Measurements from ENCODE around the gene ACTR1B. TPM values are rescaled to one million over a fixed set of nuclear protein-coding genes. Genes with fewer than 3 reads are reported as not detected.
"Not testable (repeated sequence)": the region's sequence is repeated elsewhere in the genome, so short reads cannot be mapped to it uniquely, and the experiment has no call there.

Gene ACTR1B
- 100 to 1,000 TPM; 113 to 114 TPM for total RNA-seq

GRCh38 chr2:97663962-97664635 is at the start of gene ACTR1B:
Gene ACTR1B, minus strand, starts transcription at chr2:97664044. Its CDS starts 154 bp downstream, at chr2:97663890.
- intact Hi-C loops (cut with micrococcal nuclease), result loop anchor here (1.0 to 5.0 kb wide), 9 partner anchors 9 to 793 kb away; partner anchors contain the start of genes TMEM131 and ZAP70
- Mint-ChIP-seq H3K4me1 (ENCODE audit: low read depth) (peaks cover 27% of the 10 kb centered on the region), H3K4me3 (peak within 1 kb of the TSS; percentile 91), H3K27me3 (no peaks in the 10 kb centered on the region), H3K27ac (peak within 1 kb of the TSS; percentile 95), H3K9me3 (no peaks in the 10 kb centered on the region), H3K36me3 (peaks cover 10% of the 10 kb centered on the region)
- ChIA-PET CTCF (interaction anchor here (0.8 to 8.1 kb wide), 17 partner anchors 9 to 84 kb away, joined by 3 to 114 read pairs (median 5); partner anchors contain the start of genes COX5B and ZAP70), POLR2A (interaction anchor here (0.5 to 6.4 kb wide), 14 partner anchors 9 to 110 kb away, joined by 3 to 191 read pairs (median 4); partner anchors contain the start of genes ANKRD36B, COX5B and ZAP70)
- DNase-seq, result peak; percentile 99

- Mint-ChIP-seq H3K27me3 (no peaks in the 10 kb centered on the region), H3K27ac (peak overlapping the region; percentile 95), H3K4me1 (ENCODE audit: low read depth) (peaks cover 59% of the 10 kb centered on the region), H3K36me3 (peaks cover 35% of the 10 kb centered on the region), H3K9me3 (no peaks in the 10 kb centered on the region), H3K4me3 (peak overlapping the region; percentile 92)
- CTCF ChIA-PET, result interaction anchor here (1.0 to 9.6 kb wide), 8 partner anchors 14 to 672 kb away, joined by 3 to 134 read pairs (median 13); partner anchors contain the start of gene COX5B
- intact Hi-C loops (cut with micrococcal nuclease), result loop anchor here (1.0 to 10.0 kb wide), 3 partner anchors 30 to 282 kb away; partner anchors contain the start of genes ACTR1B and TMEM131
- POLR2A ChIA-PET, result interaction anchor here (1.3 to 4.1 kb wide), 4 partner anchors 29 to 67 kb away, joined by 3 to 34 read pairs (median 22); partner anchors contain the start of genes ACTR1B and COX5B
- DNase-seq, result peak; percentile 70
Measured at GRCh38 chr2:97712693-97713295, 49.0 kb upstream of the ACTR1B start.

- CTCF ChIA-PET, result interaction anchor here (1.0 to 9.6 kb wide), 7 partner anchors 14 to 672 kb away, joined by 3 to 134 read pairs (median 17); partner anchors contain the start of gene COX5B
- H3K4me3 Mint-ChIP-seq, result peak overlapping the region; percentile 92
- intact Hi-C loops (cut with micrococcal nuclease), result loop anchor here (10.0 kb wide), 1 partner anchor 283 kb away; the partner anchor contains the start of gene TMEM131
- peak overlapping the region; percentile 95 for H3K27ac Mint-ChIP-seq
- H3K36me3 Mint-ChIP-seq, result peaks cover 31% of the 10 kb centered on the region
- POLR2A ChIA-PET, result interaction anchor here (1.3 to 4.1 kb wide), 4 partner anchors 30 to 66 kb away, joined by 3 to 34 read pairs (median 22); partner anchors contain the start of genes ACTR1B and COX5B
- not testable (repeated sequence) for DNase-seq, H3K27me3 Mint-ChIP-seq, H3K9me3 Mint-ChIP-seq
- H3K4me1 Mint-ChIP-seq (ENCODE audit: low read depth), result peaks cover 54% of the 10 kb centered on the region
Measured at GRCh38 chr2:97712175-97712574, 48.3 kb upstream of the ACTR1B start.

GRCh38 chr2:97711394-97711711 is 47.5 kb upstream of the ACTR1B start:
- DNase-seq, result no peak
- peaks cover 24% of the 10 kb centered on the region for H3K36me3 Mint-ChIP-seq
- H3K4me1 Mint-ChIP-seq (ENCODE audit: low read depth), result peaks cover 47% of the 10 kb centered on the region
- no peaks in the 10 kb centered on the region for H3K27me3 Mint-ChIP-seq
- CTCF ChIA-PET, result interaction anchor here (2.5 to 9.6 kb wide), 4 partner anchors 13 to 36 kb away, joined by 14 to 134 read pairs (median 29); no protein-coding TSS in a partner anchor
- no peak overlapping the region for H3K27ac Mint-ChIP-seq
- H3K9me3 Mint-ChIP-seq, result no peaks in the 10 kb centered on the region
- POLR2A ChIA-PET, result interaction anchor here (4.1 kb wide), 1 partner anchor 31 kb away, joined by 26 read pairs; no protein-coding TSS in a partner anchor
- intact Hi-C loops (cut with micrococcal nuclease), result loop anchor here (10.0 kb wide), 1 partner anchor 283 kb away; the partner anchor contains the start of gene TMEM131
- no peak overlapping the region for H3K4me3 Mint-ChIP-seq

- ChIA-PET POLR2A (interaction anchor here (1.0 kb wide), 1 partner anchor 20 kb away, joined by 3 read pairs; no protein-coding TSS in a partner anchor), CTCF (interaction anchor here (0.7 to 9.6 kb wide), 11 partner anchors 10 to 676 kb away, joined by 3 to 134 read pairs (median 10); partner anchors contain the start of genes ACTR1B and ANKRD36B)
- Mint-ChIP-seq H3K27me3 (no peaks in the 10 kb centered on the region), H3K36me3 (peaks cover 4% of the 10 kb centered on the region), H3K9me3 (no peaks in the 10 kb centered on the region), H3K4me1 (ENCODE audit: low read depth) (peaks cover 33% of the 10 kb centered on the region), H3K4me3 (no peak overlapping the region), H3K27ac (no peak overlapping the region)
- DNase-seq, result peak; percentile 10
- intact Hi-C loops (cut with micrococcal nuclease), result no loop called here
Measured at GRCh38 chr2:97708608-97709007, 44.8 kb upstream of the ACTR1B start.

- Mint-ChIP-seq H3K27me3 (no peaks in the 10 kb centered on the region), H3K4me1 (ENCODE audit: low read depth) (peaks cover 28% of the 10 kb centered on the region), H3K4me3 (no peak overlapping the region), H3K27ac (no peak overlapping the region), H3K9me3 (no peaks in the 10 kb centered on the region), H3K36me3 (peaks cover 2% of the 10 kb centered on the region)
- no peak for DNase-seq
- ChIA-PET POLR2A (no interaction called here), CTCF (interaction anchor here (0.7 to 9.6 kb wide), 8 partner anchors 10 to 677 kb away, joined by 3 to 134 read pairs (median 14); partner anchors contain the start of genes ACTR1B and ANKRD36B)
- intact Hi-C loops (cut with micrococcal nuclease), result no loop called here
Measured at GRCh38 chr2:97708048-97708380, 44.2 kb upstream of the ACTR1B start.

- peaks cover 24% of the 10 kb centered on the region for H3K4me1 Mint-ChIP-seq (ENCODE audit: low read depth)
- ChIA-PET POLR2A (no interaction called here), CTCF (interaction anchor here (0.7 to 9.6 kb wide), 6 partner anchors 9 to 43 kb away, joined by 3 to 134 read pairs (median 22); partner anchors contain the start of gene ACTR1B)
- H3K9me3 Mint-ChIP-seq, result no peaks in the 10 kb centered on the region
- H3K4me3 Mint-ChIP-seq, result no peak overlapping the region
- peaks cover 2% of the 10 kb centered on the region for H3K36me3 Mint-ChIP-seq
- H3K27ac Mint-ChIP-seq, result no peak overlapping the region
- H3K27me3 Mint-ChIP-seq, result no peaks in the 10 kb centered on the region
- intact Hi-C loops (cut with micrococcal nuclease), result no loop called here
- DNase-seq, result peak; percentile 4
Measured at GRCh38 chr2:97707362-97708047, 43.7 kb upstream of the ACTR1B start.

GRCh38 chr2:97706708-97707345 is 43.0 kb upstream of the ACTR1B start:
- CTCF ChIA-PET, result interaction anchor here (0.8 to 9.6 kb wide), 6 partner anchors 8 to 42 kb away, joined by 3 to 134 read pairs (median 16); no protein-coding TSS in a partner anchor
- Mint-ChIP-seq H3K9me3 (no peaks in the 10 kb centered on the region), H3K4me3 (no peak overlapping the region), H3K36me3 (peaks cover 2% of the 10 kb centered on the region), H3K27ac (no peak overlapping the region), H3K27me3 (no peaks in the 10 kb centered on the region), H3K4me1 (ENCODE audit: low read depth) (peaks cover 17% of the 10 kb centered on the region)
- DNase-seq, result no peak
- POLR2A ChIA-PET, result no interaction called here
- intact Hi-C loops (cut with micrococcal nuclease), result no loop called here

- H3K27ac Mint-ChIP-seq, result no peak overlapping the region
- H3K4me1 Mint-ChIP-seq (ENCODE audit: low read depth), result peaks cover 11% of the 10 kb centered on the region
- peaks cover 2% of the 10 kb centered on the region for H3K36me3 Mint-ChIP-seq
- no peak for DNase-seq
- H3K27me3 Mint-ChIP-seq, result no peaks in the 10 kb centered on the region
- POLR2A ChIA-PET, result no interaction called here
- H3K4me3 Mint-ChIP-seq, result no peak overlapping the region
- CTCF ChIA-PET, result interaction anchor here (1.0 to 5.8 kb wide), 5 partner anchors 12 to 115 kb away, joined by 3 to 33 read pairs (median 4); no protein-coding TSS in a partner anchor
- no peaks in the 10 kb centered on the region for H3K9me3 Mint-ChIP-seq
- intact Hi-C loops (cut with micrococcal nuclease), result no loop called here
Measured at GRCh38 chr2:97706112-97706511, 42.3 kb upstream of the ACTR1B start.

GRCh38 chr2:97704989-97705388 is 41.1 kb upstream of the ACTR1B start:
- CTCF ChIA-PET, result interaction anchor here (0.7 to 2.5 kb wide), 4 partner anchors 36 to 114 kb away, joined by 3 to 12 read pairs (median 4); no protein-coding TSS in a partner anchor
- POLR2A ChIA-PET, result no interaction called here
- no peak for DNase-seq
- no peak overlapping the region for H3K4me3 Mint-ChIP-seq
- no peaks in the 10 kb centered on the region for H3K27me3 Mint-ChIP-seq
- no peak overlapping the region for H3K27ac Mint-ChIP-seq
- peaks cover under 1% of the 10 kb centered on the region for H3K36me3 Mint-ChIP-seq
- intact Hi-C loops (cut with micrococcal nuclease), result no loop called here
- no peaks in the 10 kb centered on the region for H3K9me3 Mint-ChIP-seq
- H3K4me1 Mint-ChIP-seq (ENCODE audit: low read depth), result peaks cover 5% of the 10 kb centered on the region

- intact Hi-C loops (cut with micrococcal nuclease), result no loop called here
- Mint-ChIP-seq H3K9me3 (no peaks in the 10 kb centered on the region), H3K4me3 (no peak overlapping the region), H3K27me3 (no peaks in the 10 kb centered on the region), H3K36me3 (no peaks in the 10 kb centered on the region), H3K27ac (no peak overlapping the region), H3K4me1 (ENCODE audit: low read depth) (peaks cover 2% of the 10 kb centered on the region)
- POLR2A ChIA-PET, result no interaction called here
- DNase-seq, result no peak
- CTCF ChIA-PET, result interaction anchor here (1.5 to 2.5 kb wide), 2 partner anchors 113 kb away, joined by 5 to 12 read pairs; no protein-coding TSS in a partner anchor
Measured at GRCh38 chr2:97703741-97704140, 39.9 kb upstream of the ACTR1B start.

Data from activated CD4-positive, alpha-beta memory T cell treated with anti-CD3 and anti-CD28 coated beads for 36 hours (primary cell).